Measurements from ENCODE around the gene GTPBP10. TPM values are rescaled to one million over a fixed set of nuclear protein-coding genes. Genes with fewer than 3 reads are reported as not detected.
"Not testable (repeated sequence)": the region's sequence is repeated elsewhere in the genome, so short reads cannot be mapped to it uniquely, and the experiment has no call there.

Gene GTPBP10
- polyA plus RNA-seq, 1 donor from 2014 or later, result 35.7 TPM

DNA sequence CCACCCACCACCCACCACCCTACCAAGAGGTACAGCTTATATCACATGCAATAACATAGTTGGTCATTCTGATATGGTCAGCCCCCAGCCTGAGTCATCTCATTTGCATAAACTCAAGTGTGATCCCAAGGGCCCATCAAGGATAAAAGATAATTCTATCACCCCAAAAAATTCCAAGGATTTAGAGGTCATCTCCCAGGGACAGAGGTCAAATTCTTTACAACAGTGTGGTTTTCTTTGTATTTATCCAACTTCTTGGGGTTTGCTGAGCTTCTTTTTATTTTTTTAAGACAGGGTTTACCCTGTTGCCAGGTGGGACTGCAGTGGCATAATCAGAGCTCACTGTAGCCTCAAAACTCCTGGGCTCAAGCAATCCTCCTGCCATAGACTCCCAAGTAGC, 9.4 kb upstream of the GTPBP10 start:
- Mint-ChIP-seq H3K9me3 (peaks cover 0 to 2% (median 0%) of the 10 kb centered on the region in 3 donors), H3K27me3 (peaks cover 9% of the 10 kb centered on the region), H3K4me3 (no peak overlapping the region), H3K4me1 (no peaks in the 10 kb centered on the region), H3K27ac (no peak overlapping the region), H3K36me3 (no peaks in the 10 kb centered on the region)

DNA sequence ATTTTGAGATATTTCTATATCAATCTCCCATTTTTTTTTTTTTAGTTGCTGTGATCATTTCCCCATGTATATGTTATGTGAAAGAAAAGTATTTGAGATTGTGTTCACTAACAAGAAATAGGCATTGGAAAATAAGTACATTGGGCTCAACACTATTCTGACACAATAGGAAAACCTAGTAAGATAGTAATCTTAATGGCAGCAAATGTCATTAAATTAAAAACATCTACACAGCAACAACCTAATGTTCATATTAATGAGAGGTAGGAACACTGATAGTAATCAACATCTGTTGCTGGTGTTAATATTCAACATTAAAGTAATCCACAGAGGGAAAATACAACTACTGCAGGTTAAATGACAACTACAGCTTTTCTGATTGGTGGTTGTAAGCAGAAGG, 1.5 kb upstream of the GTPBP10 start:
- Mint-ChIP-seq H3K27ac (peak overlapping the region; percentile 31 to 97 (median 93)), H3K36me3 (peaks cover 1% of the 10 kb centered on the region), H3K9me3 (no peaks in the 10 kb centered on the region), H3K27me3 (peaks cover 4% of the 10 kb centered on the region), H3K4me3 (peak overlapping the region; percentile 93 to 99 (median 98)), H3K4me1 (peaks cover 16 to 36% (median 22%) of the 10 kb centered on the region in 3 donors)

DNA sequence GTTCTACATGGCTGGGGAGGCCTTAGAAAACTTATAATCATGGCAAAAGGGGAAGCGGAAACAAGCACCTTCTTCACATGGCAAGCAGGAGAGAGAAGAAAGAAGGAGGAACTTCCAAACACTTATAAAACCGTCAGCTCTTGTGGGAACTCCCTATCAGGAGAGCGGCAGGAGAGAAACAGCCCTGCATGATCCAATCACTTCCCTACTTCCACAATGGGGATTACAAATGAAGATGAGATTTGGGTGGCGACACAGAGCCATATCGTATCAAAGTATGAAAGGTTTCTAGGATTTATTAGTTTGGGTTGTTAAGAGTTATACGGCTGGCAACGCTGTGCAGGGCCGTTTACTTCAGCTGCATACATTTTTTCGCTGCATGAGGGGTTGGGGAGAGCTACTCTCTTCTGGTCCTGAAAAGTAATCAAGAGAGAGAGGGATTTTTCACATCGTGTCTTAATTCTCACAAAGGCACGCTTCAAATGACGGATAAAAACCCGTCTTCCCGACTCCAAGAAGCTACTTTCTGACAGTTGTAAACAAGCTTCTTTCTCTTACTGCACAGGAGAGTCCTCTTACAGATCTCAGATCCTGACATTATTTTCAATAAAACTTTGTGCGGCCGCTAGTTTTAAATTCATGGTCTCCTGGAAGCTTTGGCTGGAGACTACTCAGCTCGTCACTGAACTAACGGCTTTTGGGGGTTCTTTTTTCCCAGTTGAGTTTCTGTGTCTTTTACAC, 751 bp upstream of the GTPBP10 start:
- H3K36me3 Mint-ChIP-seq, result peaks cover 1% of the 10 kb centered on the region
- H3K4me3 Mint-ChIP-seq, result peak overlapping the region; percentile 93 to 99 (median 98)
- peaks cover 17 to 36% (median 23%) of the 10 kb centered on the region in 3 donors for H3K4me1 Mint-ChIP-seq
- H3K27ac Mint-ChIP-seq, result peak overlapping the region; percentile 93 to 100 (median 97)
- no peaks in the 10 kb centered on the region for H3K9me3 Mint-ChIP-seq
- no peaks in the 10 kb centered on the region for H3K27me3 Mint-ChIP-seq

DNA sequence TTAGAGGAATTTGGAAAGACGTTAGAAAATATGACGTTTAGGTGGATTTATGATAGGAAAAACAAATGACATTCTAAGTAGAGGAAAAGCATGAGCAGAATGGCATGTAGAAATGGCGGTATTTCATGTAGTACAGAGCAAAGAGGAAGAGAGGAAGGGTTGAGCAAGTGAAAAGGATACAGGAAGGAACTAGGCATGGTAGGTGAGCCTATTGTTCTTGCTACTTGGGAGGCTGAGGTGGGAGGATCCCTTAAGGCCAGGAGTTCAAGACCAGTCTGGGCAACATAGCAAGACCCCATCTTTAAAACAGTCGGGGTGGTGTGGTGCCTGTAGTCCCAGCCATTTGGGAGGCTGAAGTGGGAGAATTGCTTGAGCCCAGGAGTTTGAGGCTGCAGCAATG, 1.2 kb downstream of the GTPBP10 start:
- Mint-ChIP-seq H3K4me1 (peaks cover 24 to 36% (median 30%) of the 10 kb centered on the region in 3 donors), H3K36me3 (peaks cover 3% of the 10 kb centered on the region), H3K9me3 (no peaks in the 10 kb centered on the region), H3K4me3 (peak overlapping the region; percentile 49 to 98 (median 95)), H3K27ac (peak overlapping the region in 2 of 3 donors; percentile 93 to 96), H3K27me3 (no peaks in the 10 kb centered on the region)

DNA sequence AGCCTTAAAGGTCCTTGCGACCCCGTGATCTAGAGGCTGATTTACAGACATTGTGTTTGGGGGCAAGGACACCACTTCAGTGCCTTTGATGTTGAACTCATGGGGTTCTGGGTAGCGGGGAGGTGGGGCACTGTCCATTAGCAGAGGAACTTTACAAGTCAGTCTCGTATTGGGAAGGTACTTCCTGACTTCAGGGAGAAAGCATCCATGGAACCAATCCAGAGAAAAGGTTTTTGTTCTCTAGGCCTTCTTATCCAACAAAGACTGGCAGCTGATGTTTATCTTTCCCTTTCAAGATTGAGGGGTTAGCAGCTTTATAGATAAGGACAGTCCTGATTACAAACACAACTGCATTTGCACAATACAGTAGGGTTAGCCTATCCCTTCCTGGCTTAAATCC, 2.8 kb downstream of the GTPBP10 start:
- Mint-ChIP-seq H3K27me3 (no peaks in the 10 kb centered on the region), H3K27ac (peak overlapping the region in 1 of 3 donors; percentile 59), H3K4me1 (peaks cover 24 to 36% (median 32%) of the 10 kb centered on the region in 3 donors), H3K4me3 (no peak overlapping the region), H3K36me3 (peaks cover 3% of the 10 kb centered on the region), H3K9me3 (no peaks in the 10 kb centered on the region)

DNA sequence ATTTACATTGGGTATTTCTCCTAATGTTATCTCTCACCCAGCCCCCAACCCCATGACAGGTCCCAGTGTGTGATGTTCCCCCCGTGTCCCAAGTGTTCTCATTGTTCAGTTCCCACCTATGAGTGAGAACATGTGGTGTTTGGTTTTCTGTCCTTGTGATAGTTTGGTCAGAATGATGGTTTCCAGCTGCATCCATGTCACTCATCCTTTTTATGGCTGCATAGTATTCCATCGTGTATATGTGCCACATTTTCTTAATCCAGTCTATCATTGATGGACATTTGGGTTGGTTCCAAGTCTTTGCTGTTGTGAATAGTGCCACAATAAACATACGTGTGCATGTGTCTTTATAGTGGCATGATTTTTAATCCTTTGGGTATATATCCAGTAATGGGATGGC, 3.5 kb downstream of the GTPBP10 start:
- H3K27me3 Mint-ChIP-seq, H3K36me3 Mint-ChIP-seq, H3K9me3 Mint-ChIP-seq: not testable (repeated sequence)
- peak overlapping the region in 1 of 4 donors; percentile 66 for H3K4me3 Mint-ChIP-seq
- H3K4me1 Mint-ChIP-seq, result peaks cover 24 to 34% (median 32%) of the 10 kb centered on the region in 3 donors
- H3K27ac Mint-ChIP-seq, result peak overlapping the region in 2 of 3 donors; percentile 13 to 31

DNA sequence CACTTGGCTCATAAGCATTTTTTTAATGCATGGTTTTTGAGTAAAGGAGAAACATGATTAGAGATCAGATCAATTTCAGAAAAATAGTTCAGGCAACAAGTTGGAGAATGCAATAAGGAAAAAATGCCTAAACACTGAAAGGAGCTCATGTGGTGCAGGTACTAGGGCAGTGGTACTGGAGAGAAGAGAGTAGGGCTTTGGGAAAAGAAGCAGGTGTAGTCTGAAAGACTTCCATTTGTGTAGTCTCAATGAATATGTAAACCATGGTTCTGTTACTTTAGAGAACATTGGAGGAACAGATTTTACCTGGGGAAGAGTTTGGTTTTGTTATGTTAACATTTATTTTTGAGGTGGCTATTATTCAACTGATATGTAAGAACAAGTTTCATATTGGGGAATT, 5.5 kb downstream of the GTPBP10 start:
- Mint-ChIP-seq H3K9me3 (peaks cover 0 to 8% (median 2%) of the 10 kb centered on the region in 3 donors), H3K36me3 (peaks cover 14% of the 10 kb centered on the region), H3K27ac (no peak overlapping the region), H3K27me3 (no peaks in the 10 kb centered on the region), H3K4me1 (peaks cover 21% of the 10 kb centered on the region in 3 donors), H3K4me3 (peak overlapping the region in 1 of 4 donors; percentile 44)

DNA sequence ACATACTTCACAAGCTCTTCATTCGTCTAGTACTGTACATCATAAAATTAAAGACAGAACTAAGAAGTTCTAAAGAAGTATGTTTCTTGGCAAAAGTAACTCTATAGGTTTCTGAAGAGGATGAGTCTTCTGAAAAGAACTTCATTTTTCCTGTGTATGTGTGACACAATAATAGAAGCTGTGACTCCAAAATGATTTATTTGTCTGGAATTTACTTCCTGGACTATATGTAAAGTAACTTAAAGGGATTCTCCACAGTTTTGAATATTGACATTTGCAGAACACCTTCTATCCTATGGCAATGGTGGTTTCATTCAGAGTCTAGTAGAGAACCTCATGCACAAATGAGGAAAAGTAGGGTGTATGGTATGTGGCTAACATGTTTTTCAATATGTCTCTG, 36.9 kb downstream of the GTPBP10 start:
- no peaks in the 10 kb centered on the region for H3K27me3 Mint-ChIP-seq
- peaks cover 0 to under 1% (median 0%) of the 10 kb centered on the region in 3 donors for H3K4me1 Mint-ChIP-seq
- no peaks in the 10 kb centered on the region for H3K9me3 Mint-ChIP-seq
- H3K4me3 Mint-ChIP-seq, result no peak overlapping the region
- H3K27ac Mint-ChIP-seq, result no peak overlapping the region
- H3K36me3 Mint-ChIP-seq, result peaks cover 29% of the 10 kb centered on the region

DNA sequence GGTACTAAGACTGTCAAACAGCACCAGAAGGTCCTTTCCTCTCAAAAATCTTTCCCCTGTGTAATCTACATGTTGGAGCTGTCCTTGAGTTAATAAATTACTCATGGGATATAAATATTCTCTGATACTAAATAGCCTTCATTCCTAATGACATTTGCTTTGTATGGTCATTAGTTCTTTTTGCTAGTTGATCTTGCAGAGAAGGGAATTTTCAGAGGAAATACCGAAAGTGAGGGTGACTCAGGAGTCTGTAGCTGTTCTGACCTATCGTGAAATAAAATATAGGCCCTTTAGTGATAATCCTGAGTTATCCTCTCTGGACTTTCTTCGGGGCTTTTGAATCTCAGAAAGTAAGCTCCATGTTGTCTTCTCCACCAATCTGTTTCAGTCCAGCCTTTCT, 37.3 kb downstream of the GTPBP10 start:
- H3K27me3 Mint-ChIP-seq, result no peaks in the 10 kb centered on the region
- no peak overlapping the region for H3K27ac Mint-ChIP-seq
- H3K9me3 Mint-ChIP-seq, result no peaks in the 10 kb centered on the region
- H3K4me3 Mint-ChIP-seq, result no peak overlapping the region
- H3K4me1 Mint-ChIP-seq, result no peaks in the 10 kb centered on the region
- H3K36me3 Mint-ChIP-seq, result peaks cover 29% of the 10 kb centered on the region

DNA sequence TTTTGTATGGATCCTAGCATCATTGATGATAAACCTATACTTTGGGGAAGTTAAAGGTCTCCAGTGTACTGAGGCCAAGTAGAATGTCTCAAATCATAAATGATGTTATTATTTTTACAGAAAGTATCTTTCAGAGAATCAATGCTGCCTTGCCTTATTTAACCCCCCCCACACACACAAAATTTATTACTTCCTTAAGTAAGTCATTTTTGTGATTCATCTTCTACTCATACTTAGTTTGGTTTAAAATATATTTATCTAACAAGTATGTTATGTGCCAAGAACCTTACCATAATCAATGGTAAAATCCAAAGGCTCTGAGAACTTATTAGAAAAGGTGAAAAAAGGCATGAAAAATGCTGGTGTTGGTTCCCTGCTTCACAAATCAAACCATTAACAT, 37.9 kb downstream of the GTPBP10 start:
- H3K27me3 Mint-ChIP-seq, result no peaks in the 10 kb centered on the region
- H3K4me3 Mint-ChIP-seq, result no peak overlapping the region
- H3K36me3 Mint-ChIP-seq, result peaks cover 24% of the 10 kb centered on the region
- H3K27ac Mint-ChIP-seq, result no peak overlapping the region
- no peaks in the 10 kb centered on the region for H3K9me3 Mint-ChIP-seq
- no peaks in the 10 kb centered on the region for H3K4me1 Mint-ChIP-seq

DNA sequence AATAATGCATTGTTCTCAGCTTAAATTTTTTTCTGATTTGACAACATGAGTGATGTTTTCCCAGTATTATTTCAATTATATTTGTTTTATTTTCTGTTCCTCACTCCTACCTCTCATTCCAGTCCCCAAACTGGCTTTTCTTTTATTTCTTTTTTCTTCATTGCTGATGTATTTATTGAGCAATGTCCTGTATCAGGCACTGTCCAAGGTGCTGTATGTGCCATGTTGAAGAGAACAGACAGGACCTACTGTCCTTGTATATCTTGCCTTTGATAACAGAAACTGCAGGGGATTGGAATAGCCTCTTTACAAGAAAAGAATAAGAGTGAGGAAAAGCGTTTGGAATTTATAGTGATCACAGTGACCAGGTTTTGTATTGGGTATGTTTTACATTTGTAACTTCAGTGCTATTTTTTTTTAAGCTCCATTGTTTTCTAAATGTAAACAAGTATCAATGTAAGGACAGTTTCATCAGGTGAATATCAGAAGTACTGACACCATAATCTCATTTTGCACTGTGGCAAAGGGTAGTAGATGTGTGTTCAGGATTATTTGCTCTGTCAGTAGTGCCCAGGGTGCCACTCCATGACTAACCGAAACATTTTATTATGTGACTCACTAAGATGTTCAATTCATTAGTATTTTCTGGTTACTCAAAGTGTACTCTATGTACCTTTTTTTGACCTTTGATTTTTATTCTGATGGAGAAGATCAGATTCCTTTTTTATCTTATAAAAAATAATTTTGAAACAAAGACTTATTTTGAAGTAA, 41.1 kb downstream of the GTPBP10 start:
- Mint-ChIP-seq H3K4me1 (no peaks in the 10 kb centered on the region), H3K27ac (no peak overlapping the region), H3K4me3 (no peak overlapping the region), H3K9me3 (no peaks in the 10 kb centered on the region), H3K27me3 (no peaks in the 10 kb centered on the region), H3K36me3 (peaks cover 13% of the 10 kb centered on the region)

DNA sequence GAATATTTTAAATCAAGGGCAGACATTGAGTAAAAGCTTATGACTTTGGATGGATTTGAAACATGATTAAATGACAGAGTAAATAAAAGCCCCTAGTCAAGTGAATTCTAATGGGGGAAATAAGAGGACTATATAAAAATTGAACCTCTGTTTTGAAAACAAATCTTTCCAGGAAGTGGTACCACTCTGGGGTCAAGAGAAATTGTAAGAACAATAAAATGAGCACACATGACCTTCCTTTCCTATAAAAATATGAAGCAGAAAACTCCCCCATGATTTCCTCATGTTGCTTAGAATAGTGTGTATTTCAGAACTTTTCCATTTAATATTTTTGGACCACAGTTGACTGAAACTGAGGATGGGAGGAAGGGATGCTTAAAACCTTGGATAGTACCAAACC, 44.4 kb downstream of the GTPBP10 start:
- H3K9me3 Mint-ChIP-seq, result peaks cover 5 to 7% (median 6%) of the 10 kb centered on the region in 3 donors
- no peaks in the 10 kb centered on the region for H3K27me3 Mint-ChIP-seq
- H3K27ac Mint-ChIP-seq, result no peak overlapping the region
- no peaks in the 10 kb centered on the region for H3K4me1 Mint-ChIP-seq
- H3K36me3 Mint-ChIP-seq, result peaks cover 8% of the 10 kb centered on the region
- no peak overlapping the region for H3K4me3 Mint-ChIP-seq

DNA sequence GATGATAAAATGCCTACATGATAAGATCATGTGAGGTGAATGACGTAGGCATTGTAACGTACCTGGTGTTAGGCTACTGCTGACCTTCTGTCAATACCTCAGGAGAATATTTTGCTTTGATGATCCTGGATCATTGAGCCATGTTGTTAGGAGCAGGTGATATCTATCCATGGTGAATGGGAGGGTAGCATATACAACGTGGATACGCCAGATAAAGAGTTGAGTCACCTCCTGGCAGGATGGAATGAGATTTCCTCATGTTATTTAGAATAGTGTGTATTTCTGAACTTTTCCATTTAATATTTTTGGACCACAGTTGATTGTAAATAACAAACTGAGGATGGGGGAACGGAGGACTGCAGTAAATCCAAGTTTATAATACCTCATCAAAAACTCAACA, 45.0 kb downstream of the GTPBP10 start:
- Mint-ChIP-seq H3K4me3 (no peak overlapping the region), H3K9me3 (peaks cover 6 to 10% (median 10%) of the 10 kb centered on the region in 3 donors), H3K4me1 (no peaks in the 10 kb centered on the region), H3K36me3 (peaks cover 4% of the 10 kb centered on the region), H3K27me3 (no peaks in the 10 kb centered on the region), H3K27ac (peak overlapping the region in 1 of 3 donors; percentile 14)

DNA sequence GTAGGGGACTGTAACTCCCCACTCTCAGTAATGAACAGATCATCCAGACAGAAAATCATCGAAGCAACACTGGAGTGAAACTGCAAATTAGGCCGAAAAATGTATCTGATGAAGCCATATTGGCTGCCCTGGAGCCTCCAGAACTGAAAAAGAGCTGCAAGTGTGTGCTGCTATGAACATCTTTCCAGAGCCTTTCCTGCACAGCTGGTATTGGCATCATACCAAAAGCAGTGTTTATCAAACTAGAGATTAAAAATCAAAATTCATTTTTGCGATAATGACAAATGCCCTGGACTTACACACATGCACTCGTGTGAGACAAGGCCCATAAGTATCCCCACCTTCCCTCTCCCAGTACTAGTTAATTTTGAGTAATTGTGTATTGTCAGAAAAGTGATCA, 49.9 kb downstream of the GTPBP10 start:
- Mint-ChIP-seq H3K27me3 (no peaks in the 10 kb centered on the region), H3K36me3 (peaks cover 2% of the 10 kb centered on the region), H3K9me3 (peaks cover 7 to 26% (median 16%) of the 10 kb centered on the region in 3 donors), H3K4me1 (no peaks in the 10 kb centered on the region), H3K4me3 (no peak overlapping the region), H3K27ac (no peak overlapping the region)

DNA sequence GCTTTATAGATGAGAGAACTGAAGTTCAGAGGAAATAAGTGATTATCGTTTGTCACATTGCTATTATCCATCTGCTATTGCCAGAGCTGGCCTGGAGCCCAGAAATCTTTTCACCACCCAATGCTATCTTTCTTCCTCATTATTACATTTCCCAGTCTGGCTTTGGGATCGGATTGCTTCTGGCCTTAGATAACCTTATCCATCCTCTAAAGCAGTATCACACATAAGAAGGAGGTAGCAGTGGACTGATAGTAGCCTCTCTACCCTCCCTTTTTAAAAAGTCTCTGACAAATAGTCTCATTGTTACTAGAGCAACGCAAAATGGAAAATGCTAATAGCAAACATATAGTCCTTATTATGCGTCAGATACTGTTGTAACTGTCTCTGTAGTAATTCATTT, 55.5 kb downstream of the GTPBP10 start:
- peak overlapping the region in 1 of 4 donors; percentile 6 for H3K4me3 Mint-ChIP-seq

More for the DNA sequence above, 55.5 kb downstream of the GTPBP10 start:
- H3K4me1 Mint-ChIP-seq, result peaks cover 0 to 9% (median 0%) of the 10 kb centered on the region in 3 donors
- H3K27ac Mint-ChIP-seq, result peak overlapping the region in 1 of 3 donors; percentile 2
- H3K9me3 Mint-ChIP-seq, result peaks cover 2 to 15% (median 6%) of the 10 kb centered on the region in 3 donors
- H3K36me3 Mint-ChIP-seq, result no peaks in the 10 kb centered on the region
- no peaks in the 10 kb centered on the region for H3K27me3 Mint-ChIP-seq
